Liver (tissue), 9 donors: ENCODE data around the gene TTYH3. TPM values are rescaled to one million over a fixed set of nuclear protein-coding genes. Genes with fewer than 3 reads are reported as not detected.

Source experiments
- DNase-seq: peaks from one replicate; pipeline ENCODE4 v3.0.0-alpha.2; 2017; ENCODE audit warnings: low spot score
- H3K27ac ChIP-seq, 2 donors: one replicate each; pipeline ENCODE4 v1.7.0; 2013; ENCODE audit warnings: inconsistent platforms in 2 of 2, low read length in 2 of 2, control low read depth in 1 of 2, low read depth in 1 of 2, mild to moderate bottlenecking in 1 of 2
- H3K27me3 ChIP-seq, 4 donors: one replicate each; pipeline versions ENCODE4 v1.6.1 to v1.7.0; 2013; ENCODE audit warnings: low read length in 3 of 4, inconsistent platforms in 1 of 4, mild to moderate bottlenecking in 1 of 4, moderate library complexity in 1 of 4; ENCODE audit not compliant: control insufficient read depth in 4 of 4, insufficient read depth in 4 of 4
- H3K36me3 ChIP-seq, 4 donors: one replicate each; pipeline versions ENCODE4 v1.6.1 to v1.7.0; 2013; ENCODE audit warnings: low read length in 3 of 4, mild to moderate bottlenecking in 3 of 4, low read depth in 1 of 4, moderate library complexity in 1 of 4; ENCODE audit not compliant: control insufficient read depth in 4 of 4, insufficient read depth in 3 of 4
- H3K4me1 ChIP-seq, 4 donors: one replicate each; pipeline versions ENCODE4 v1.6.1 to v1.7.0; 2013; ENCODE audit warnings: low read length in 3 of 4, mild to moderate bottlenecking in 3 of 4, moderate library complexity in 1 of 4; ENCODE audit not compliant: control insufficient read depth in 4 of 4, insufficient read depth in 4 of 4
- H3K4me3 ChIP-seq, 3 donors: one replicate each; pipeline versions ENCODE4 v1.6.1 to v1.7.0; 2013; ENCODE audit warnings: low read length in 3 of 3, control low read depth in 1 of 3, low read depth in 1 of 3, mild to moderate bottlenecking in 1 of 3
- H3K9ac ChIP-seq, 2 donors: one replicate each; pipeline ENCODE4 v1.7.0; 2013; ENCODE audit warnings: low read length in 2 of 2, mild to moderate bottlenecking in 2 of 2, moderate library complexity in 2 of 2, control low read depth in 1 of 2, low read depth in 1 of 2
- H3K9me3 ChIP-seq, 4 donors: one replicate each; pipeline versions ENCODE4 v1.6.1 to v1.7.0; 2013; ENCODE audit warnings: low read length in 3 of 4; ENCODE audit not compliant: control insufficient read depth in 4 of 4
- EGR1 ChIP-seq, 2 donors: IDR thresholded peaks; 2 replicates each; pipeline ENCODE4 v1.6.1; 2016 to 2018; ENCODE audit warnings: antibody characterized with exemption in 2 of 2, low read depth in 2 of 2
- FOXA2 ChIP-seq: IDR thresholded peaks from 2 replicates; pipeline ENCODE4 v1.6.1; 2016; ENCODE audit warnings: antibody characterized with exemption
- GABPA ChIP-seq, 2 donors: IDR thresholded peaks in 1 of 2; conservative IDR thresholded peaks in 1 of 2; 2 replicates each; pipeline ENCODE4 v1.6.1; 2016; ENCODE audit warnings: antibody characterized with exemption in 2 of 2, mild to moderate bottlenecking in 1 of 2, moderate library complexity in 1 of 2
- HNF4A ChIP-seq, 2 donors: conservative IDR thresholded peaks; 2 replicates each; pipeline ENCODE4 v1.6.1; 2016; ENCODE audit warnings: antibody characterized with exemption in 2 of 2, mild to moderate bottlenecking in 2 of 2
- NR2F2 ChIP-seq: IDR thresholded peaks from 2 replicates; pipeline ENCODE4 v1.6.1; 2016; ENCODE audit warnings: antibody characterized with exemption
- RAD21 ChIP-seq, 2 donors: IDR thresholded peaks; 2 replicates each; pipeline ENCODE4 v1.6.1; 2016; ENCODE audit warnings: antibody characterized with exemption in 2 of 2, mild to moderate bottlenecking in 2 of 2
- REST ChIP-seq: IDR thresholded peaks from 2 replicates; pipeline ENCODE4 v1.6.1; 2016; ENCODE audit warnings: antibody characterized with exemption, mild to moderate bottlenecking
- RXRA ChIP-seq, 2 donors: IDR thresholded peaks; 2 replicates each; pipeline ENCODE4 v1.6.1; 2017 to 2018; ENCODE audit warnings: antibody characterized with exemption in 2 of 2, mild to moderate bottlenecking in 1 of 2
- SP1 ChIP-seq: IDR thresholded peaks from 2 replicates; pipeline ENCODE4 v1.6.1; 2018; ENCODE audit warnings: antibody characterized with exemption, mild to moderate bottlenecking
- TAF1 ChIP-seq: conservative IDR thresholded peaks from 2 replicates; pipeline ENCODE4 v1.6.1; 2016; ENCODE audit warnings: antibody characterized with exemption, mild to moderate bottlenecking
- YY1 ChIP-seq: IDR thresholded peaks from 2 replicates; pipeline ENCODE4 v1.6.1; 2016; ENCODE audit warnings: antibody characterized with exemption, mild to moderate bottlenecking
- WGBS: extraction: QIAGEN DNeasy Blood & Tissue Kit; methylation state at CpG from one replicate; pipeline ENCODE4 v1.1.7; 2013; 5-methylcytosine and 5-hydroxymethylcytosine counted together
- polyA plus RNA-seq, 2 donors: library from polyadenylated mRNA; stranded (reverse) in 1 of 2; unstranded in 1 of 2; fragments of 200-250 nt in 1 of 2; fragments of >200 nt in 1 of 2; fragmentation: Nextera tagmentation in 1 of 2; extraction: Ambion mirVana in 1 of 2; gene quantifications; one replicate each; pipeline versions ENCODE4 v1.2.1 to v1.2.3, GENCODE V29; 2013 to 2015
- total RNA-seq, 2 donors: library from RNA; depleted of rRNA; stranded (reverse); fragments of >200 nt; gene quantifications; one replicate each; pipeline ENCODE4 v1.2.3, GENCODE V29; 2014
- TF ChIP-seq, protein P1 (sequence below): IDR thresholded peaks from 2 replicates; pipeline ENCODE4 v1.6.1; 2016; ENCODE audit warnings: antibody characterized with exemption
- TF ChIP-seq, protein P2 (sequence below): IDR thresholded peaks from 2 replicates; pipeline ENCODE4 v1.6.1; 2016; ENCODE audit warnings: antibody characterized with exemption
- TF ChIP-seq, protein P3 (sequence below): fragments of 150-350 bp; IDR thresholded peaks from 2 replicates; pipeline ENCODE4 v1.5.1; 2017; ENCODE audit warnings: improper control_type of control experiment, low read depth, low read length; ENCODE audit not compliant: missing input control
- donor health status: healthy.
- donor health status: healthy.
- donor health status: healthy.
- donor health status: healthy.
- donor health status: healthy.

Gene TTYH3
- total and polyA plus RNA-seq, 4 donors: 8.2 to 19.6 (median 17.4) TPM

- TF ChIP-seq RAD21 (IDR thresholded peaks at IDR 0.05): no peak
- TF ChIP-seq RXRA (IDR thresholded peaks at IDR 0.05): no peak
- no peak for TF ChIP-seq TAF1
- TF ChIP-seq, protein P1, sequence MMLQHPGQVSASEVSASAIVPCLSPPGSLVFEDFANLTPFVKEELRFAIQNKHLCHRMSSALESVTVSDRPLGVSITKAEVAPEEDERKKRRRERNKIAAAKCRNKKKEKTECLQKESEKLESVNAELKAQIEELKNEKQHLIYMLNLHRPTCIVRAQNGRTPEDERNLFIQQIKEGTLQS: no peak
- no peak for TF ChIP-seq REST
- TF ChIP-seq YY1: no peak
- TF ChIP-seq FOXA2: no peak
These were observed 39.4 kb upstream of the TTYH3 start (continued) for GRCh38 chr7:2592375-2592865.

DNA sequence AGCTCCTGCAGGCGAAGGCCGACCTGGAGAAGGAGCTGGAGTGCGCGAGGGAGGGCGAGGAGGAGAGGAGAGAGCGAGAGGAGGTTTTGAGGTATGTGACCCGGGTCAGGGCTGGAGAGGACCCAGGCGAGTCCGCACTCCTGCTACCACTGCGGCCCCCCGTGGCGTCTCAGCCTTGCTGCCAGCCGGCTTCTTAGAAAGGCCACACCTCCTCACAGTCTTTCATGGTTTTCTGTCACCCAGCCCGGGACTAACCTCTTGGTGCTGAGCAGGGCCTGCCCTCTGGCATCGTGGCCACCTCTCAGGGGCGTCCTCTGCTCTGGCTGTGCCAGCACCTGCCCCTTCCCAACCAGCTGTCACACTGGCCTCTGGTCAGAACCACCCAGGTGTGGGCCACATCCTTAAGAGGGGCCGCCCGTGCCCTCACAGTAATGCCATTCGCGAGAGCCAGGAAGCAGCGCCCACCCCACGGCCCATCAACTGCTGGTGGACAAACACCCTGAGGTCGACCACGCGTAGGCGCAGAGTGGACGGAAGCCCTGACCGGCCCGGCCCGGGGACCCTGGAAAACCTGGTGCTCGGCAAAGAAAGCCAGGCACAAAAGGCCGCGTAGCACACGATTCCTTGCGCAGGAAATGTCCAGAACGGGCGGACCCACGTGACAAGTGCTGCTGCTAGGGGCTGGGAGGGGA lies 38.6 kb upstream of the TTYH3 start:
- no peaks in the 10 kb centered on the region for H3K4me1 ChIP-seq
- TF ChIP-seq, protein P2, sequence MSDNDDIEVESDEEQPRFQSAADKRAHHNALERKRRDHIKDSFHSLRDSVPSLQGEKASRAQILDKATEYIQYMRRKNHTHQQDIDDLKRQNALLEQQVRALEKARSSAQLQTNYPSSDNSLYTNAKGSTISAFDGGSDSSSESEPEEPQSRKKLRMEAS: no peak
- TF ChIP-seq NR2F2 (no peak), SP1 (no peak), REST (no peak), HNF4A (conservative IDR thresholded peaks at IDR 0.05) (no peak), RXRA (IDR thresholded peaks at IDR 0.05) (no peak), GABPA (IDR thresholded peaks at IDR 0.05 in 1 of 2, conservative IDR thresholded peaks at IDR 0.05 in 1 of 2) (no peak), TAF1 (no peak), YY1 (no peak), EGR1 (IDR thresholded peaks at IDR 0.05; ENCODE audit: low read depth in 2 of 2) (no peak), FOXA2 (no peak), RAD21 (IDR thresholded peaks at IDR 0.05) (no peak)
- TF ChIP-seq, protein P3, sequence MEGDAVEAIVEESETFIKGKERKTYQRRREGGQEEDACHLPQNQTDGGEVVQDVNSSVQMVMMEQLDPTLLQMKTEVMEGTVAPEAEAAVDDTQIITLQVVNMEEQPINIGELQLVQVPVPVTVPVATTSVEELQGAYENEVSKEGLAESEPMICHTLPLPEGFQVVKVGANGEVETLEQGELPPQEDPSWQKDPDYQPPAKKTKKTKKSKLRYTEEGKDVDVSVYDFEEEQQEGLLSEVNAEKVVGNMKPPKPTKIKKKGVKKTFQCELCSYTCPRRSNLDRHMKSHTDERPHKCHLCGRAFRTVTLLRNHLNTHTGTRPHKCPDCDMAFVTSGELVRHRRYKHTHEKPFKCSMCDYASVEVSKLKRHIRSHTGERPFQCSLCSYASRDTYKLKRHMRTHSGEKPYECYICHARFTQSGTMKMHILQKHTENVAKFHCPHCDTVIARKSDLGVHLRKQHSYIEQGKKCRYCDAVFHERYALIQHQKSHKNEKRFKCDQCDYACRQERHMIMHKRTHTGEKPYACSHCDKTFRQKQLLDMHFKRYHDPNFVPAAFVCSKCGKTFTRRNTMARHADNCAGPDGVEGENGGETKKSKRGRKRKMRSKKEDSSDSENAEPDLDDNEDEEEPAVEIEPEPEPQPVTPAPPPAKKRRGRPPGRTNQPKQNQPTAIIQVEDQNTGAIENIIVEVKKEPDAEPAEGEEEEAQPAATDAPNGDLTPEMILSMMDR: no peak
- TF ChIP-seq, protein P1: no peak
- H3K9me3 ChIP-seq: no peaks in the 10 kb centered on the region
- no peak overlapping the region for H3K4me3 ChIP-seq
- H3K27me3 ChIP-seq: no peaks in the 10 kb centered on the region
- peaks cover 3 to 27% (median 6%) of the 10 kb centered on the region in 4 donors for H3K36me3 ChIP-seq
- no peak overlapping the region for H3K27ac ChIP-seq
- no peak overlapping the region for H3K9ac ChIP-seq
- WGBS: 95% methylated on average over 38 of the region's 38 CpGs
- DNase-seq: no peak
